Measurements from ENCODE around the gene SLC7A8.

Gene SLC7A8

GRCh38 chr14:23106747-23107045 is 76.8 kb downstream of the SLC7A8 start:
- Histone ChIP-seq H3K27ac (no peak overlapping the region), H3K27me3 (replicated peaks) (peaks cover 4% of the 10 kb centered on the region), H3K4me3 (ENCODE audit: low read depth, low read length) (no peak overlapping the region), H3K36me3 (replicated peaks) (no peaks in the 10 kb centered on the region)
- DNase-seq, result no peak
- TF ChIP-seq CTCF (IDR thresholded peaks at IDR 0.05; ENCODE audit: low read depth, low read length, missing control alignments), result no peak
- in situ Hi-C loops (cut with HindIII; ENCODE audit: low pct_ligation_motif_present, low sequenced_read_pairs), result no loop called here

GRCh38 chr14:23105348-23105824 is 78.1 kb downstream of the SLC7A8 start:
- Histone ChIP-seq H3K27ac (no peak overlapping the region), H3K27me3 (replicated peaks) (no peaks in the 10 kb centered on the region), H3K4me3 (ENCODE audit: low read depth, low read length) (no peak overlapping the region), H3K36me3 (replicated peaks) (no peaks in the 10 kb centered on the region)
- in situ Hi-C loops (cut with HindIII; ENCODE audit: low pct_ligation_motif_present, low sequenced_read_pairs), result no loop called here
- no peak for DNase-seq
- TF ChIP-seq CTCF (IDR thresholded peaks at IDR 0.05; ENCODE audit: low read depth, low read length, missing control alignments), result no peak

GRCh38 chr14:23104591-23105347 is 78.7 kb downstream of the SLC7A8 start, which contains the start of gene CIROP:
TSS of gene CIROP (minus strand) at chr14:23104989. CDS start at chr14:23104920, 69 bp downstream.
- Histone ChIP-seq H3K4me3 (ENCODE audit: low read depth, low read length) (no peak within 1 kb of the TSS), H3K27me3 (replicated peaks) (no peaks in the 10 kb centered on the region), H3K27ac (no peak within 1 kb of the TSS), H3K36me3 (replicated peaks) (no peaks in the 10 kb centered on the region)
- TF ChIP-seq CTCF (IDR thresholded peaks at IDR 0.05; ENCODE audit: low read depth, low read length, missing control alignments), result no peak
- DNase-seq, result no peak
- in situ Hi-C loops (cut with HindIII; ENCODE audit: low pct_ligation_motif_present, low sequenced_read_pairs), result no loop called here

GRCh38 chr14:23104070-23104590 is 79.3 kb downstream of the SLC7A8 start:
- Histone ChIP-seq H3K27me3 (replicated peaks) (no peaks in the 10 kb centered on the region), H3K27ac (no peak overlapping the region), H3K4me3 (ENCODE audit: low read depth, low read length) (no peak overlapping the region), H3K36me3 (replicated peaks) (no peaks in the 10 kb centered on the region)
- DNase-seq, result no peak
- in situ Hi-C loops (cut with HindIII; ENCODE audit: low pct_ligation_motif_present, low sequenced_read_pairs), result no loop called here
- no peak for TF ChIP-seq CTCF (IDR thresholded peaks at IDR 0.05; ENCODE audit: low read depth, low read length, missing control alignments)

- DNase-seq, result no peak
- Histone ChIP-seq H3K4me3 (ENCODE audit: low read depth, low read length) (no peak overlapping the region), H3K27ac (no peak overlapping the region), H3K36me3 (replicated peaks) (no peaks in the 10 kb centered on the region), H3K27me3 (replicated peaks) (no peaks in the 10 kb centered on the region)
- in situ Hi-C loops (cut with HindIII; ENCODE audit: low pct_ligation_motif_present, low sequenced_read_pairs), result no loop called here
- TF ChIP-seq CTCF (IDR thresholded peaks at IDR 0.05; ENCODE audit: low read depth, low read length, missing control alignments), result no peak
These were observed 79.9 kb downstream of the SLC7A8 start for GRCh38 chr14:23103581-23103980.
